MG63 (cell line): ENCODE data around the gene GAPDH. TPM values are rescaled to one million over a fixed set of nuclear protein-coding genes. Genes with fewer than 3 reads are reported as not detected.
"Not testable (repeated sequence)": the region's sequence is repeated elsewhere in the genome, so short reads cannot be mapped to it uniquely, and the experiment has no call there.

Experiments used
- DNase-seq: peaks from one replicate; pipeline ENCODE4 v3.0.0-alpha.2; 2020
- H3K27me3 ChIP-seq: fragments of 250-450 bp; sonication (Bioruptor Pico); 2 replicates; pipeline ENCODE4 v1.5.1; 2020; ENCODE audit warnings: mild to moderate bottlenecking, moderate library complexity
- H3K36me3 ChIP-seq: fragments of 250-450 bp; sonication (Bioruptor Pico); 2 replicates; pipeline ENCODE4 v1.5.1; 2020; ENCODE audit warnings: mild to moderate bottlenecking, moderate library complexity
- H3K4me3 ChIP-seq: fragments of 250-450 bp; sonication (Bioruptor Pico); 2 replicates; pipeline ENCODE4 v1.5.1; 2020; ENCODE audit warnings: mild to moderate bottlenecking, moderate library complexity
- H3K9me3 ChIP-seq: fragments of 250-450 bp; sonication (Bioruptor Pico); 2 replicates; pipeline ENCODE4 v1.5.1; 2020; ENCODE audit warnings: mild to moderate bottlenecking, moderate library complexity
- total RNA-seq: library from RNA; depleted of rRNA; stranded (reverse); fragments of >200 nt; shearing (Covaris generic); gene quantifications from 2 replicates; pipeline ENCODE4 v1.2.3, GENCODE V29; 2014; ENCODE audit warnings: low replicate concordance

GAPDH gene
- total RNA-seq, 1 experiment from 2014 or later = 8,561 TPM

- H3K4me3 ChIP-seq = no peak overlapping the region
- no peaks in the 10 kb centered on the region for H3K27me3 ChIP-seq
Measured at GRCh38 chr12:6551063-6551461, 16.7 kb downstream of the GAPDH start.

GRCh38 chr12:6551496-6552139 lies 17.3 kb downstream of the GAPDH start:
- Histone ChIP-seq H3K4me3 (peak overlapping the region; percentile 7; the same call in 1 of the 2 replicates), H3K9me3 (no peaks in the 10 kb centered on the region), H3K36me3 (peaks cover 62% of the 10 kb centered on the region), H3K27me3 (no peaks in the 10 kb centered on the region)
- DNase-seq = peak; percentile 80

More at GRCh38 chr12:6551063-6551461, 16.7 kb downstream of the GAPDH start:
- DNase-seq = no peak
- H3K36me3 ChIP-seq = peaks cover 60% of the 10 kb centered on the region
- H3K9me3 ChIP-seq = no peaks in the 10 kb centered on the region

DNA sequence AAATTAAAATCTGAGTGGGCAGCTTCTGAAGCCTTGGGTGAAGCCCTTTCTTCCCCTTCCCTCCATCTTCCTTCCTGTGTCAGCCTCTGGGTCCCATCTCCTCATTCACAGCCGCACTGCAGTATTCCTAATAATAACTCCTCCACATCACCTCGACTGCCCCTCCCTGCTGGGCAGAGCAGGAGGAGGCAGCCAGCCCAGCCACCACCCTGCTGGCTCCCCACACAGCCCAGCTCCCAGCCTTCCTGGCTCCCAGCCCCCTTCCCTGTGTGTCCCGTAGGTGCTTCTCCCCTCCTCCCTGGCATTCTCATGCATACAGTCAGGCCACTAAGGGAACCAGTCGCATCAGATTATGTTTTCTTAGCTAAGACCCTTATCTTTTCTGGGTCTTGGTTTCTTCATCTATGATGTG lies 17.8 kb downstream of the GAPDH start:
- H3K4me3 ChIP-seq = no peak overlapping the region
- no peaks in the 10 kb centered on the region for H3K9me3 ChIP-seq
- peaks cover 63% of the 10 kb centered on the region for H3K36me3 ChIP-seq
- no peaks in the 10 kb centered on the region for H3K27me3 ChIP-seq
- peak; percentile 82 for DNase-seq

DNA sequence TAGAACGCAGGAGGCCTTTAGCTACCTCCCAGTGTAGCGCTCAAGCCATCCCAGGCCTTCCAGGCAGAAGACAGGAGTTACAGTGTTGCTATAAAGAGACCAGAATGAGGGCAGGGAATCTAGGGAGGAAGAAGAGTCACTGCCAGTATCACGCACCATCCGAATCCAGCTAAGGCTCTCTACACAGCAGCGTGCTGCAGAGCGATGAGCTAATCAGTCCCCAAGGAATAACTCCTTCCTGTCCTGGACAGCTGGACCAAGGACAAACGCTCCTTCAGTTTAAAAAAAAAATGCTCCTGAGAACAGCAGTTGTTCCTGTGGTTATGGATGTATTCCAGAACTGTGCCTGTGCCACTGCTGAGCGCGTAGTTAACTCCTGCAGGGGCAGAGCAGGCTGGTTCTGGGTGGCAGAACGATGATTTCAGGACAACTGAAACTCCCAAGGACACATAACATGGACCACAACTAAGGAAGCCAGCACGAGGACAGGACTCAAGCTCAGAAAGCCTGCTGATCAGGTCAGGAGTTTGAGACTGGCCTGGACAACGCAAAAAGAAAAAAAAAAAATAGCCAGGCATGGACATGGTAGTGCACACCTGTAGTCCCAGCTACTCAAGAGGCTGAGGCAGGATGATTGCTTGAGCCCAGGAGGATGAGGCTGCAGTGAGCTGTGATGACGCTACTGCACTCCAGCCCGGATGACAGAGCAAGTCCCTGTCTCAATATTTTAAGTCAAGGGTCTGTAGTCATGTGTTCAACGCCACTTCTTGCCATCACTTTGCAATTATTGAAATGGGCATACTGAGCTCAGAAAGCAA lies 18.9 kb downstream of the GAPDH start:
- Histone ChIP-seq H3K36me3 (peaks cover 60% of the 10 kb centered on the region), H3K27me3 (no peaks in the 10 kb centered on the region), H3K9me3 (no peaks in the 10 kb centered on the region), H3K4me3 (peak overlapping the region; percentile 16)
- DNase-seq = peak; percentile 83

- H3K4me3 ChIP-seq = peak overlapping the region; percentile 70
- DNase-seq = peak; percentile 85
- H3K9me3 ChIP-seq = no peaks in the 10 kb centered on the region
- no peaks in the 10 kb centered on the region for H3K27me3 ChIP-seq
- H3K36me3 ChIP-seq = peaks cover 67% of the 10 kb centered on the region
Measured at GRCh38 chr12:6554168-6555017, 20.1 kb downstream of the GAPDH start.

DNA sequence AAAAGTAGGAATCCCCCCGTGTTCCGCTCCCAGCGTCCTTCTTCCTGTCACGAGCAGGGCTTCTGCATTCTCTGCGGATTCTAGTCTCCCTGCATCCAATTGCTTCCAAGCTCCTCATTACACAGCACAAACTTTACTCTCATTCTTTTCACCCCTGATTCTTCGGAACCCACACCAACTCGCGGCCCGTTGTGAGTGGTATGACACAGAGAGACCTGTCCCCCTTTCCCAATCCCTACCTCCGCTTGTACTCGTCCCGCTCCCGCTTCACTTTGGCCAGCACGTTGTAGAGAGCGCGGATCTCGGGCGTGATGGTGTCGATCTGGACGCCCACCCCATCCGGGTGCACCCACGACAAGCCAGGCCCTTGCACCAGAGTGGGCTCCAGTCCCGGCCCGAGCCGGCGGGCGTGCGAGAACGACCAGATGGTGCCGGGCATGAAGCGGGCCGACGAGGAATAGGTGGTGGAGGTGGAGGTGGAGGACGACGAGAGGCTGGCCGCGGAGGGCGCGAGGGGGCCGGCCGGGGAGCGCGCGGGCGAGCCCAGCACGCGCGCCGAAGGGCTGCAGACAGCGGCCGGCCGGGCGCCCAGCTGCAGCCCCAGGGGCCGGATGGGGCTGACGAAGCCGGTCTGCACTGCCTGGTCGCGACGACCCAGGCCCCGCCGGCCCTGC lies 20.8 kb downstream of the GAPDH start:
- H3K9me3 ChIP-seq = no peaks in the 10 kb centered on the region
- H3K27me3 ChIP-seq = no peaks in the 10 kb centered on the region
- peaks cover 68% of the 10 kb centered on the region for H3K36me3 ChIP-seq
- no peak for DNase-seq
- peak overlapping the region; percentile 70 for H3K4me3 ChIP-seq

DNA sequence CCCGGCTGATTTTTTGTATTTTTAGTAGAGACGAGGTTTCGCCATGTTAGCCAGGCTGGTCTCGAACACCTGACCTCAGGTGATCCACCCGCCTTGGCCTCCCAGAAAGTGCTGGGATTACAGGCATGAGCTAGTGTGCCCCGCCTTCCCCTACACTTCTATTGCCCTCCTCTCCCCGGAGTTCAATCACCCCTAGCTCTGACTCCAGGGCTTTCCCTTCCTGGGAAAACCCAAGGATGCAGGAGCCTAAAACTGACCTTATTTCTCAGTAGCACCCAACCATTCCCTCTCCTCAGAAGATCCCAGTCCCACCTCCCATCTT lies 22.1 kb downstream of the GAPDH start:
- peaks cover 68% of the 10 kb centered on the region for H3K36me3 ChIP-seq
- H3K4me3 ChIP-seq = peak overlapping the region; percentile 70
- H3K9me3 ChIP-seq, H3K27me3 ChIP-seq, DNase-seq: not testable (repeated sequence)

GRCh38 chr12:6556857-6557256 lies 22.5 kb downstream of the GAPDH start:
- H3K27me3 ChIP-seq = no peaks in the 10 kb centered on the region
- no peaks in the 10 kb centered on the region for H3K9me3 ChIP-seq
- H3K4me3 ChIP-seq = no peak overlapping the region
- peaks cover 68% of the 10 kb centered on the region for H3K36me3 ChIP-seq
- DNase-seq = no peak

- DNase-seq = peak; percentile 53
- H3K4me3 ChIP-seq, H3K9me3 ChIP-seq, H3K27me3 ChIP-seq: not testable (repeated sequence)
- peaks cover 72% of the 10 kb centered on the region for H3K36me3 ChIP-seq
Measured at GRCh38 chr12:6558014-6558760, 23.9 kb downstream of the GAPDH start.

- Histone ChIP-seq H3K27me3 (no peaks in the 10 kb centered on the region), H3K36me3 (peaks cover 83% of the 10 kb centered on the region)
- DNase-seq = no peak
Measured at GRCh38 chr12:6559500-6559899, 25.2 kb downstream of the GAPDH start.

GRCh38 chr12:6560501-6561205 lies 26.3 kb downstream of the GAPDH start:
- DNase-seq = no peak
- H3K36me3 ChIP-seq = peaks cover 92% of the 10 kb centered on the region

More at GRCh38 chr12:6559500-6559899, 25.2 kb downstream of the GAPDH start:
- H3K4me3 ChIP-seq = no peak overlapping the region
- no peaks in the 10 kb centered on the region for H3K9me3 ChIP-seq

GRCh38 chr12:6562881-6563280 lies 28.6 kb downstream of the GAPDH start:
- Histone ChIP-seq H3K36me3 (peaks cover 96% of the 10 kb centered on the region), H3K4me3 (no peak overlapping the region), H3K9me3 (no peaks in the 10 kb centered on the region), H3K27me3 (no peaks in the 10 kb centered on the region)
- DNase-seq = no peak

More at GRCh38 chr12:6560501-6561205, 26.3 kb downstream of the GAPDH start:
- Histone ChIP-seq H3K27me3 (no peaks in the 10 kb centered on the region), H3K4me3 (no peak overlapping the region), H3K9me3 (no peaks in the 10 kb centered on the region)

DNA sequence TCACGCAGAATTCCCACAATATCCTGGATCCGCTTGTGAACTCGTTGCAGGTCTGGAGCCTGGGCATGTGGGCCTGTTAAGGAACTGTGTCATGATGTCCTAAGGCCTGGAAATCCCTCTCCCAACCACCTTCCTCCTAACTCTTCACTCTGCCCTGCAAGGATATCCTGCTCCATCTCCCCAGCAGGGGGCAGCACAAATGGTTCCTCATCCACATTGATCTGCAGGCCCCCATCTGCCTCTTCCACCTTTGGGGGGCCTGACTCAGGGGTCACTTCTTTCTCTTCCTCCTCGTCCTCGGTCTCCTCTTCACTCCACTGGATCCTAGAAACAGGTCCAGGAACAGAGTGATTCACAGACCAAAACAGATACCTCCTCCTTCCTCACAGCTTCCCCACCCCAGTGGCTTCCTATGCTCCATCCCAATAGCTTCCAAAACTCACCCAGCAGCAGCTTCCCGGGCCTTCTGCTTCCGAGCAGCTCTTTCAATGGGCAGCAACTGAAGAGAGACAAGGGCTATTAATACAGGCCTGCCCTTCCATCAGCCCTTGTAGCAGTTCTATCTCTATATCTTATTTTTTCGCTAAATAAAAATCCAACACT lies 29.2 kb downstream of the GAPDH start:
- DNase-seq = peak; percentile 15
- peaks cover 93% of the 10 kb centered on the region for H3K36me3 ChIP-seq
- no peaks in the 10 kb centered on the region for H3K9me3 ChIP-seq
- no peak overlapping the region for H3K4me3 ChIP-seq
- H3K27me3 ChIP-seq = no peaks in the 10 kb centered on the region

- H3K36me3 ChIP-seq = peaks cover 87% of the 10 kb centered on the region
- DNase-seq = no peak
Measured at GRCh38 chr12:6567112-6567670, 32.9 kb downstream of the GAPDH start.

GRCh38 chr12:6569312-6569711 lies 35.0 kb downstream of the GAPDH start:
- Histone ChIP-seq H3K9me3 (no peaks in the 10 kb centered on the region), H3K27me3 (no peaks in the 10 kb centered on the region), H3K4me3 (peak overlapping the region; percentile 74; the same call in 1 of the 2 replicates), H3K36me3 (peaks cover 84% of the 10 kb centered on the region)
- no peak for DNase-seq

More at GRCh38 chr12:6567112-6567670, 32.9 kb downstream of the GAPDH start:
- no peaks in the 10 kb centered on the region for H3K27me3 ChIP-seq
- H3K4me3 ChIP-seq = peak overlapping the region; percentile 74
- no peaks in the 10 kb centered on the region for H3K9me3 ChIP-seq
